Measurements from ENCODE around the gene MYCN. TPM values are rescaled to one million over a fixed set of nuclear protein-coding genes. Genes with fewer than 3 reads are reported as not detected.
"Not testable (repeated sequence)": the region's sequence is repeated elsewhere in the genome, so short reads cannot be mapped to it uniquely, and the experiment has no call there.

MYCN gene
- total RNA-seq = 7.0 TPM

- ATAC-seq (peak; percentile 61), DNase-seq (ENCODE audit: low spot score) (peak; percentile 86)
- intact Hi-C loops (cut with DNase I) = loop anchor here (10.0 kb wide), 2 partner anchors 305 to 345 kb away; no protein-coding TSS in a partner anchor
These were observed at the start of gene MYCN for GRCh38 chr2:15939854-15940660. Gene MYCN (plus strand): TSS chr2:15940550. CDS start chr2:15942065, 1,515 bp downstream.

GRCh38 chr2:15890936-15891905, 49.1 kb upstream of the MYCN start:
- intact Hi-C loops (cut with DNase I) = no loop called here
- no peak for ATAC-seq
- no peak for DNase-seq (ENCODE audit: low spot score)

DNA sequence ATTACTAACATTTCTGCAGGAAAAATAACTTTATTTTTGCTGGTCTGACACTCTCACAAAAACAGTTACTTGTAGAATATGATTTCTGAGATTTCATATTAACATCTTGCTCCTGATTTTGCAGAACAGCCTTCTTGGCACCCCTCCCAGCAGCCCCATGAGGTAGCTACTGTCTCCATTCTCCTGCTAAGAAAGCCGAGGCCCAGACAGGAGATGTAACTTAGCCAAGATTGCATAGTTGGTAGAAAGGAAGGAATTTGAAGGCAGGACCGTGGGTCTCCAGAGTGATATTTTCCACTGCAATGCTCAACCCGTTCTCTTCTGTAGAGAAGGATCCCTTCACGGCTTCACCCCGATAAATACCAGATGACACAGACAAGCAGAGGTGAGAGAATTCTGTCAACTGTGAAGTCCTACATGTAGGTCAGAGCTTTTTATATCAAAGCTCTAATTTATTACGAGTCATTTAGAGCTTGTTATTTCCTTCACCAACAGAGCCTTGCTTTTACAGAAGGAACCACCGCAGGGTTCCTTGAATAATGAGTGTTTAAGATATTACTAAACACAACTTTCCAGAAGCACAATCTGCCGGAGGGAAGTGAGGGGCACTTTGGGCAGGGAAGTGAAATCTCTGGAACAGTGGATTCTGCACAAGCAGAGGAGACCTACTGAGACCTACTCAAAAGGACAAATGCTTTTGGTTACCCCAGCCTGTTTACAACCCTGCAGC, 48.0 kb upstream of the MYCN start:
- ATAC-seq = no peak
- no peak for DNase-seq (ENCODE audit: low spot score)
- intact Hi-C loops (cut with DNase I) = no loop called here

DNA sequence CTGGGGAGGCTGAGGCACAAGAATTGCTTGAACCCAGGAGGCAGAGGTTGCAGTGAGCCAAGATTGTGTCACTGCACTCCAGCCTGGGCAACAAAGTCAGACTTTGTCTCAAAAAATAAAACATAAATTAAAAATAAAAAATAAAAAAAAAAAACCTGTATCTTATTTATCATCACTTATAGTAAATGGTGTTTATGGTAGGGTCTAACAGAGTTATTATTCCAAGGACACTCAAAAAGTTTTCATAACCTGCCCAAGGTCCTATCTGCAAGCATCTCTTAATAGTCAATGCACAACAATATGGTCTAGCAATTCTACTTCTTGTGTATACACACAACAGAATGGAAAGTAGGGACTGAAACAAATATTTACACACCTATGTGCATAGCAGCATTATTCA, 47.3 kb upstream of the MYCN start:
- DNase-seq (ENCODE audit: low spot score) = no peak
- intact Hi-C loops (cut with DNase I) = no loop called here

GRCh38 chr2:15893689-15894480, 46.5 kb upstream of the MYCN start:
- ATAC-seq (no peak), DNase-seq (ENCODE audit: low spot score) (no peak)
- intact Hi-C loops (cut with DNase I) = no loop called here

More for the DNA sequence above, 47.3 kb upstream of the MYCN start:
- ATAC-seq = no peak

GRCh38 chr2:15894481-15895144, 45.7 kb upstream of the MYCN start:
- intact Hi-C loops (cut with DNase I) = loop anchor here (5.0 kb wide), 1 partner anchor 1147 kb away; no protein-coding TSS in a partner anchor
- ATAC-seq (no peak), DNase-seq (ENCODE audit: low spot score) (no peak)

DNA sequence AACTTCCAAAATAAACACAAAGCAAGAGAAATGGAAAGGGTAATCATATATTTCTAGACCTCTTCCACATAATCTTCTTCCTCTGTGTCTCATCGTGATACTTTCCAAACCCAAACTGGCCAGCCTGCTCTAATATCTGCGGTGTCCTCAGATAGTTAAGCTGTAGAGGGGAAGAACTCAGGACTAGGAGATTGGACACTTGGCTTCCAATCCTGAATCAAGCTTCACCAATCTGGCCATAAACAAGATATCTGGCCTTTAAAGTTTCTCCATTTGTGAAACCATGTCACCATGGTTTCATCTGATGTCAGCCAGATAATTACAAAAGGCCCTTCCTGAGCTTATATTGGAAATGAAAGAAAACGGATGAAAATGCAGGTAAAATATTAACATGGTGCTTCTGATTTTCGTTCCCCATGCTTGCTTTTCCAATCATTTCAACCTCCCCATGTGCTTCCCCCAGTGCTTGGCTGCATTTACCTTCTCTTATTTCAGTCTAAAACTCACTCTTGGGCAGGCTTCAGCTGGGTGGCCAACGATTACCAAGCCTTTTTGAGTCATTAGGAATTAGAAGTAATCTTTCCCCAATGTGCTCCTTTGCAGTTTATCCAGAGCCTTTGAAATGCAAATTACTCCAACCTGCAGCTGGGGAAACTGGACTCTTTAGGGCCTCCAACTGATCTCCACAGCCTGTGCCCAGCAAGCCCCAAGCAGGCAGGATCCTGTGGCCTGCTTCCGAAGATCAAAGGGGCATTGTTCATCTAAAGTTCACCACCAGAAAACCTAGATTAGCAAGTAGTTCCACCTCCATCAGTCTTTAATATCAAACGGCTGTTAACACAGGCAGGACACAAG, 44.5 kb upstream of the MYCN start:
- no peak for DNase-seq (ENCODE audit: low spot score)
- intact Hi-C loops (cut with DNase I) = loop anchor here (5.0 kb wide), 1 partner anchor 1149 kb away; no protein-coding TSS in a partner anchor

GRCh38 chr2:15896859-15897258, 43.5 kb upstream of the MYCN start:
- ATAC-seq (no peak), DNase-seq (ENCODE audit: low spot score) (no peak)
- intact Hi-C loops (cut with DNase I) = loop anchor here (5.0 kb wide), 1 partner anchor 1150 kb away; no protein-coding TSS in a partner anchor

More for the DNA sequence above, 44.5 kb upstream of the MYCN start:
- no peak for ATAC-seq

DNA sequence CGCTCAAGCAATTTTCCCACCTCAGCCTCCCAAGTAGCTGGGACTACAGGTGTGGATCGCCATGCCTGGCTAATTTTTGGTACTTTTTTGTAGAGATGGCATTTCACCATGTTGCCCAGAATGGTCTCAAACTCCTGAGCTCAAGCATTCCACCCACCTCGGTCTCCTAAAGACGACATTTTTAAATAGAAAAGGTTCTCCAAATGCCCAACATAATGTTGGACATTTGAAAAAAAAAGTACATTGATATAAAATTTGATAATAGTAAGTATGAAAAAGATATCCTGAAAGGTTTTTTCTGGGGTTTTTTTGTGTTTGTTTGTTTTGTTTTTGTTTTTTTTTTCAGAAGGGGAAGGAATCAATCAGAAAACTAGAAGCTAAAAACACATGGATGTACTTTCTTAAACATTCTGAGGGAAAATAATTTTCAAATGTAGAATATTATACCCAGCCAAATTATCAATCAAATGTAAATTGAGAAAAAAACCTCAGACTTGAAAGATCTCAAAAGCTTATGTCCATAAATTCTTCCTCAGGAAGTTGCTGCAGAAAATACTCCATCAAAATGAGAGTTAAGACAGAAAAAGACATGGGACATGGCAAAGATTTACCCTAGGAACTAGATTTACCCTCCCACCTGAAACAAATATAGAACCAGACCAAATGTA, 42.8 kb upstream of the MYCN start:
- intact Hi-C loops (cut with DNase I) = loop anchor here (5.0 kb wide), 1 partner anchor 1150 kb away; no protein-coding TSS in a partner anchor
- ATAC-seq (no peak), DNase-seq (ENCODE audit: low spot score) (no peak)

- ATAC-seq (no peak), DNase-seq (ENCODE audit: low spot score) (no peak)
- intact Hi-C loops (cut with DNase I) = loop anchor here (5.0 kb wide), 1 partner anchor 1152 kb away; no protein-coding TSS in a partner anchor
These were observed 41.1 kb upstream of the MYCN start for GRCh38 chr2:15899327-15899612.

GRCh38 chr2:15899751-15900493, 40.4 kb upstream of the MYCN start:
- intact Hi-C loops (cut with DNase I) = loop anchor here (5.0 kb wide), 1 partner anchor 1153 kb away; no protein-coding TSS in a partner anchor
- no peak for ATAC-seq
- no peak for DNase-seq (ENCODE audit: low spot score)

DNA sequence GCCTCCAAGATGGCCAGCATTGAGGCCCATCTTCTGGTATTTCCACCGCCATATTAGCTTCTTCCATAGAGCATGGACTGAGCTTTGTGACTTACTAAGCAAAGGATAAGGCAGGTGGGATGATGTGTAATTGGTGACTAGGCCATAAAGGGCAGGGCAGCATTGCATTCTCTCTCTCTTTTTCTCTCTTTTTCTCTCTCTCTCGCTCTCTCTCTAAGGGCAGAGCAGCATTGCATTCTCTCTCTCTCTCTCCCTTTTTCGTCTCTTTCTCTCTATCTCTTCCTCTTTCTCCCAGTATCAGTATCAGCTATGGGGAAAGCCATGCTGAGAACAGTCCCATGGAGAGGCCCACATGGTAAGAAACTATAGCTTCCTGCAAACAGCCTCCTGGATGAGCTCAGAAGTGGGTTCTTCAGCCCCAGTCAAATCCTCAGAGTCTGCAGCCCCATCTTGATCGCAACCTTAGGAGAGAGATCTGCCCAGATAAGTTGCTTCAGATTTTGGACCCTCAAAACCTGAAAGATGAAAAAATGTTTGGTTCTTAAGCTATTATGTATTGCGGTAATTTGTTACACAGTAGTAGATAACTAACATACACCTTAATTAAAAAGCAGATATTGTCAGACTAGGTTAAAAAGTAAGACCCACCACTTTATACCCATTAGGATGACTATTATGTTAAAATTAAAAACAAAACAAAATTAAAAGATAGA, 39.1 kb upstream of the MYCN start:
- ATAC-seq (no peak), DNase-seq (ENCODE audit: low spot score) (no peak)
- intact Hi-C loops (cut with DNase I) = no loop called here

GRCh38 chr2:15901808-15902130, 38.6 kb upstream of the MYCN start:
- DNase-seq (ENCODE audit: low spot score) = no peak
- intact Hi-C loops (cut with DNase I) = no loop called here
- ATAC-seq = no peak

GRCh38 chr2:15903910-15904309, 36.4 kb upstream of the MYCN start:
- ATAC-seq; DNase-seq (ENCODE audit: low spot score); intact Hi-C loops (cut with DNase I): not testable (repeated sequence)

GRCh38 chr2:15905267-15905645, 35.1 kb upstream of the MYCN start:
- ATAC-seq (no peak), DNase-seq (ENCODE audit: low spot score) (no peak)
- intact Hi-C loops (cut with DNase I) = no loop called here

Data from sciatic nerve (tissue), 2 donors.